ENCODE data around the gene PSMB10.

DNA sequence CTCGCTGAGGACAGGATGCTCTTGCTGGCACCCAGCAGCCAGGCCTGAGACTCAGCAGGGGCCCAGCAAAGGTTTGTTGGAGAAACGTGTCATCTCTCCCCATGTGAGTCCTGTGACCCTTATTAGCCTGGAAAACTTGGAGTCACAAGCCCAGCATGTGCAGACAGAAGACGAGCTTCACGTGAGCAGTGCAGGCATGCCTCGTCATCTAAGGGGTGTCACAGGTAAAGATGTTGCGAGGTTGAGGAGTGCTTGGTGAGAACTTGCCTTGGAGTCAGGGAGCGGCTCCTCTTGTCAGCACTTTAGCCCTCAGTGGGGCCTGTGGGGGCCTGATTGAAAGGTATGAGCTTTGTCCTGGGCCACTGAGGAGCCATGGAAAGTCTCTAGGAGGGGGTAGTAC is 2.8 kb downstream of the PSMB10 start:
- TF ChIP-seq, protein P1, sequence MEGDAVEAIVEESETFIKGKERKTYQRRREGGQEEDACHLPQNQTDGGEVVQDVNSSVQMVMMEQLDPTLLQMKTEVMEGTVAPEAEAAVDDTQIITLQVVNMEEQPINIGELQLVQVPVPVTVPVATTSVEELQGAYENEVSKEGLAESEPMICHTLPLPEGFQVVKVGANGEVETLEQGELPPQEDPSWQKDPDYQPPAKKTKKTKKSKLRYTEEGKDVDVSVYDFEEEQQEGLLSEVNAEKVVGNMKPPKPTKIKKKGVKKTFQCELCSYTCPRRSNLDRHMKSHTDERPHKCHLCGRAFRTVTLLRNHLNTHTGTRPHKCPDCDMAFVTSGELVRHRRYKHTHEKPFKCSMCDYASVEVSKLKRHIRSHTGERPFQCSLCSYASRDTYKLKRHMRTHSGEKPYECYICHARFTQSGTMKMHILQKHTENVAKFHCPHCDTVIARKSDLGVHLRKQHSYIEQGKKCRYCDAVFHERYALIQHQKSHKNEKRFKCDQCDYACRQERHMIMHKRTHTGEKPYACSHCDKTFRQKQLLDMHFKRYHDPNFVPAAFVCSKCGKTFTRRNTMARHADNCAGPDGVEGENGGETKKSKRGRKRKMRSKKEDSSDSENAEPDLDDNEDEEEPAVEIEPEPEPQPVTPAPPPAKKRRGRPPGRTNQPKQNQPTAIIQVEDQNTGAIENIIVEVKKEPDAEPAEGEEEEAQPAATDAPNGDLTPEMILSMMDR (IDR thresholded peaks at IDR 0.05; ENCODE audit: insufficient read depth, low read depth, low read length) = no peak
- TF ChIP-seq EZH2 (IDR thresholded peaks at IDR 0.05; ENCODE audit: insufficient read depth, low read length) = no peak
